Right lobe of liver (tissue), 6 donors: ENCODE measurements around the gene LRBA. TPM values are rescaled to one million over a fixed set of nuclear protein-coding genes. Genes with fewer than 3 reads are reported as not detected.

Source experiments
- ATAC-seq, 4 donors: fragments of 200-7000 bp; cut with Tn5 transposase; one replicate each; pipeline ENCODE4 v1.9.1; 2020; ENCODE audit warnings: mild to moderate bottlenecking in 4 of 4, moderate library complexity in 4 of 4
- DNase-seq, 3 donors: peaks; one replicate each; pipeline ENCODE4 v3.0.0-alpha.2; 2020
- H3K27ac ChIP-seq, 3 donors: fragments of 200-600 bp; one replicate each; pipeline ENCODE4 v1.8.0; 2022
- H3K27me3 ChIP-seq, 2 donors: fragments of 200-600 bp; one replicate each; pipeline ENCODE4 v1.8.0; 2022
- H3K36me3 ChIP-seq, 4 donors: fragments of 200-600 bp; sonication (generic) in 1 of 4; one replicate each; pipeline versions ENCODE4 v1.5.1 to v1.8.0; 2017 to 2022; ENCODE audit warnings: control low read depth in 1 of 4
- H3K4me1 ChIP-seq, 4 donors: fragments of 200-600 bp; sonication (generic) in 1 of 4; one replicate each; pipeline versions ENCODE4 v1.5.1 to v1.8.0; 2017 to 2022; ENCODE audit warnings: control low read depth in 1 of 4
- H3K4me3 ChIP-seq, 3 donors: fragments of 200-600 bp; one replicate each; pipeline ENCODE4 v1.8.0; 2022
- H3K9me3 ChIP-seq, 4 donors: fragments of 200-600 bp; sonication (generic) in 1 of 4; one replicate each; pipeline versions ENCODE4 v1.5.1 to v1.8.0; 2017 to 2022; ENCODE audit warnings: control low read depth in 1 of 4
- CTCF ChIP-seq, 4 donors: fragments of 200-600 bp in 3 of 4; fragments of 450-650 bp in 1 of 4; IDR thresholded peaks; one replicate each; pipeline versions ENCODE4 v1.5.1 to v1.8.0; 2016 to 2022; ENCODE audit warnings: antibody characterized with exemption in 4 of 4, mild to moderate bottlenecking in 2 of 4
- POLR2A ChIP-seq: fragments of 450-650 bp; IDR thresholded peaks from one replicate; pipeline ENCODE4 v1.6.1; 2017; ENCODE audit warnings: antibody characterized with exemption, mild to moderate bottlenecking
- WGBS: methylation state at CpG from one replicate; pipeline ENCODE4 v1.1.6; 2018; ENCODE audit warnings: low coverage, low lambda C conversion rate; ENCODE audit not compliant: insufficient coverage; ENCODE audit errors: missing lambda C conversion rate; 5-methylcytosine and 5-hydroxymethylcytosine counted together
- intact Hi-C, 2 donors: fragments of 100-400 bp; cut with DNase I; formaldehyde crosslinking; loops; one replicate each; pipeline versions ENCODE4 v1.11.2 to v1.14.1; 2022
- total RNA-seq, 6 experiments: library from RNA; depleted of rRNA in 2 of 6; stranded (reverse); fragments of >200 nt in 2 of 6; fragmentation: NEBNext Ultra II Directional in 3 of 6; extraction: Animal tissue kit (Norgen Biotek cat#: 25700) in 3 of 6; gene quantifications; one replicate each; pipeline versions ENCODE4 v1.1.0 to v1.2.4, GENCODE V29; 2016 to 2023
- donor health status: DM: no; HTN: yes; CAD: no.
- donor health status: DM: no; HTN: no; CAD: no.
- donor health status: DM: no; HTN: no; CAD: no.
- donor health status: DM: no; HTN: yes; CAD: no.
- donor health status: DM: no; HTN: yes; CAD: no.

The LRBA gene
- total RNA-seq, 6 experiments from 2014 or later = 18.9 to 48.1 (median 24.5) TPM

- H3K36me3 ChIP-seq = peaks cover 0 to 4% (median 0%) of the 10 kb centered on the region in 4 donors
- no peak overlapping the region for H3K4me3 ChIP-seq
- TF ChIP-seq CTCF (IDR thresholded peaks at IDR 0.05) (no peak), POLR2A (no peak)
- 88% methylated on average over 1 of the region's 1 CpG for WGBS
- no peaks in the 10 kb centered on the region for H3K27me3 ChIP-seq
- DNase-seq = no peak
- intact Hi-C loops = no loop called here
- H3K4me1 ChIP-seq = no peaks in the 10 kb centered on the region
- no peak overlapping the region for H3K27ac ChIP-seq
- no peaks in the 10 kb centered on the region for H3K9me3 ChIP-seq
- ATAC-seq = no peak
Observed at GRCh38 chr4:150896497-150896896, 118.6 kb downstream of the LRBA start.

DNA sequence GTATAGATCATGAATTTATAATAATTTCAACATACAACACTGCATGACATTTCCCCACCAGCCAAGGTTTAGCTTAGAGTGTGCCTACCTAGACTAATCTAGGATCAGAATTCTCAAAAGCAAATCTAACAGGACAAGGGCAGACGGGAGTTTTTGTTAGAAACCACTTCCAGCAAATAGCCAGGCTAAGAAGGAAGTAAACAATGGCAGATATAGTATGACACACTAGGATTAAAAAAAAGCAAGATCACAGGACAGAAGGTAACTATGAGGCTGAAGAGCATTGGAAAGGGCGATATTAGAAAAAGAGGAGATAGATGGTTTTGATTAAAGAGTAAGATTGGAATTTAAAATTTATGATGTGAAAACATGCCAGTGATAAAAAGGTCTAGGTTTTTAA is 124.8 kb downstream of the LRBA start:
- Histone ChIP-seq H3K27me3 (no peaks in the 10 kb centered on the region), H3K9me3 (no peaks in the 10 kb centered on the region), H3K4me3 (no peak overlapping the region), H3K4me1 (no peaks in the 10 kb centered on the region), H3K36me3 (no peaks in the 10 kb centered on the region), H3K27ac (no peak overlapping the region)
- ATAC-seq (no peak), DNase-seq (no peak)
- intact Hi-C loops = no loop called here
- WGBS = 94% methylated on average over 2 of the region's 2 CpGs
- no peak for TF ChIP-seq CTCF (IDR thresholded peaks at IDR 0.05)
- no peak for TF ChIP-seq POLR2A

DNA sequence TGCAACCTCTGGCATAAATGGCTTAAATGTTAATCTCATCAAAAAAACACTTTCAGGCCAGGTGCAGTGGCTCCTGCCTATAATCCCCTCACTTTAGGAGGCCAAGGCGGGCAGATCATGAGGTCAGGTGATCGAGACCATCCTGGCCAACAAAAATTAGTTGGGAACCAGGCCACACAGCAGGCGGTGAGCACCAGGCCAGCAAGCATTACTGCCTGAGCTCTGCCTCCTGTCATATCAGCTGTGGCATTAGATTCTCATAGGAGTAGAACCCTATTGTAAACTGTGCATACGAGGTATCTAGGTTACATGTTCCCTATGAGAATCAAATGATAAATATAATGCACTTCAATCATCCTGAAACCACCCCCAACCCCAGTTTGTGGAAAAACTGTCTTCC is 125.8 kb downstream of the LRBA start:
- Histone ChIP-seq H3K27ac (no peak overlapping the region), H3K4me1 (no peaks in the 10 kb centered on the region), H3K4me3 (no peak overlapping the region), H3K9me3 (no peaks in the 10 kb centered on the region), H3K36me3 (no peaks in the 10 kb centered on the region), H3K27me3 (no peaks in the 10 kb centered on the region)
- intact Hi-C loops = no loop called here
- DNase-seq = no peak
- no peak for ATAC-seq
- WGBS = 94% methylated on average over 2 of the region's 4 CpGs
- TF ChIP-seq POLR2A (no peak), CTCF (IDR thresholded peaks at IDR 0.05) (no peak)

- TF ChIP-seq POLR2A (no peak), CTCF (IDR thresholded peaks at IDR 0.05) (no peak)
- DNase-seq (no peak), ATAC-seq (no peak)
- no peaks in the 10 kb centered on the region for H3K4me1 ChIP-seq
- H3K36me3 ChIP-seq = no peaks in the 10 kb centered on the region
- no peak overlapping the region for H3K27ac ChIP-seq
- no peaks in the 10 kb centered on the region for H3K9me3 ChIP-seq
- no peaks in the 10 kb centered on the region for H3K27me3 ChIP-seq
- intact Hi-C loops = no loop called here
- no peak overlapping the region for H3K4me3 ChIP-seq
Observed at GRCh38 chr4:150888625-150889024, 126.5 kb downstream of the LRBA start.

DNA sequence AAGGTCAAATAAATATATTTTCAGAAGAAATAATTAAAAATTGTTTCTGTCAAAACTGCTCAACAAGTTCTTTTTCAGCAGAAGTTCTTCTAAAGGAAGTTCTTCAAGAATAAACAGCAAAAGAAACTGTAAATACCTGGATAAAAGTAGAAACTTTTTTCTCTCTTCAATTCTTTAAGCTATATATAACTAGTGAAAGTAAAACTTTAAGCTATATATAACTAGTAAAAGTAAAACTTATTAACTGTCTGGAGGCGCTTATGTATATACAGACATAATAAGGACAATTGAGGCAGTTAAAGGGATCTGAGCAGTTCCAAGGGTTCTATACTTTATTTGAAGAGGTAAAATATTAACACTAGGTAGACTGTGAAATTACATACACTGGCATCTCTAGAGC is 126.9 kb downstream of the LRBA start:
- ATAC-seq (no peak), DNase-seq (no peak)
- intact Hi-C loops = no loop called here
- Histone ChIP-seq H3K9me3 (no peaks in the 10 kb centered on the region), H3K4me1 (no peaks in the 10 kb centered on the region), H3K27ac (no peak overlapping the region), H3K27me3 (no peaks in the 10 kb centered on the region), H3K4me3 (no peak overlapping the region), H3K36me3 (no peaks in the 10 kb centered on the region)
- TF ChIP-seq CTCF (IDR thresholded peaks at IDR 0.05) (no peak), POLR2A (no peak)
- 0% methylated on average over 1 of the region's 1 CpG for WGBS
